MCF 10A (cell line): Measurements from ENCODE around the gene PTPRQ. TPM values are rescaled to one million over a fixed set of nuclear protein-coding genes. Genes with fewer than 3 reads are reported as not detected.

ENCODE experiments used
- BruUV-seq: library from RNA; stranded (reverse); fragments of 400-500 nt; replicated peaks from 2 replicates; lab custom pipeline; 2021; lab: Mats Ljungman, UMichigan
- CTCF ChIA-PET: fragments of 300-600 bp; sonication (Branson Sonifier 250); formaldehyde crosslinking; extraction: SDS; loops from one replicate; lab custom pipeline; 2021; ENCODE audit warnings: antibody characterized with exemption, inconsistent platforms; lab: Yijun Ruan, JAX
- POLR2A ChIA-PET: fragments of 300-600, 350-650 bp; sonication (Branson Sonifier 250); formaldehyde crosslinking; extraction: SDS; loops from one replicate; lab custom pipeline; 2020; ENCODE audit warnings: antibody characterized with exemption, inconsistent platforms; lab: Yijun Ruan, JAX
- DNase-seq: peaks from one replicate; pipeline ENCODE4 v3.0.0-alpha.2; 2018; ENCODE audit not compliant: unreplicated experiment
- H3K27ac Mint-ChIP-seq: one replicate; pipeline ENCODE4 v1.8.0; 2022; ENCODE audit warnings: mild to moderate bottlenecking, low read depth, mixed read lengths; ENCODE audit not compliant: unreplicated experiment
- H3K27me3 Mint-ChIP-seq: one replicate; pipeline ENCODE4 v1.8.0; 2022; ENCODE audit warnings: mixed read lengths; ENCODE audit not compliant: insufficient read depth, unreplicated experiment
- H3K36me3 Mint-ChIP-seq: one replicate; pipeline ENCODE4 v1.8.0; 2022; ENCODE audit warnings: mild to moderate bottlenecking, moderate library complexity, mixed read lengths; ENCODE audit not compliant: insufficient read depth, unreplicated experiment
- H3K4me1 Mint-ChIP-seq: one replicate; pipeline ENCODE4 v1.8.0; 2022; ENCODE audit warnings: mixed read lengths; ENCODE audit not compliant: insufficient read depth, unreplicated experiment
- H3K4me3 Mint-ChIP-seq: one replicate; pipeline ENCODE4 v1.8.0; 2022; ENCODE audit warnings: mild to moderate bottlenecking, moderate library complexity, mixed read lengths; ENCODE audit not compliant: unreplicated experiment
- H3K9me3 Mint-ChIP-seq: one replicate; pipeline ENCODE4 v1.8.0; 2022; ENCODE audit warnings: mixed read lengths; ENCODE audit not compliant: unreplicated experiment
- CTCF ChIP-seq: fragments of 200-600 bp; IDR thresholded peaks from one replicate; pipeline ENCODE4 v1.8.0; 2022; ENCODE audit warnings: antibody characterized with exemption, mild to moderate bottlenecking; ENCODE audit not compliant: unreplicated experiment
- intact Hi-C: fragments of 100-400 bp; cut with micrococcal nuclease; formaldehyde crosslinking; loops from 2 replicates; pipeline ENCODE4 v1.14.1; 2022
- total RNA-seq: library from RNA; stranded (reverse); gene quantifications from 2 replicates; pipeline ENCODE4 v1.2.3, GENCODE V29; 2022

PTPRQ gene
- total RNA-seq, 1 experiment from 2014 or later, result not detected

- no peak for DNase-seq
- Mint-ChIP-seq H3K36me3 (no peaks in the 10 kb centered on the region), H3K9me3 (no peaks in the 10 kb centered on the region), H3K4me3 (no peak overlapping the region), H3K27me3 (peaks cover 67% of the 10 kb centered on the region), H3K27ac (no peak overlapping the region), H3K4me1 (no peaks in the 10 kb centered on the region)
- POLR2A ChIA-PET, result no interaction called here
- CTCF ChIA-PET, result interaction anchor here (0.5 to 0.7 kb wide), 3 partner anchors 358 to 1481 kb away, joined by 3 to 5 read pairs (median 3); no protein-coding TSS in a partner anchor
- intact Hi-C loops, result no loop called here
- TF ChIP-seq CTCF, result no peak
- BruUV-seq, result no TSS peak
Measured at GRCh38 chr12:80406253-80406652, 37.8 kb upstream of the PTPRQ start.

- Mint-ChIP-seq H3K27me3 (peaks cover 63% of the 10 kb centered on the region), H3K9me3 (no peaks in the 10 kb centered on the region), H3K4me1 (no peaks in the 10 kb centered on the region), H3K36me3 (peaks cover 4% of the 10 kb centered on the region), H3K27ac (no peak overlapping the region), H3K4me3 (no peak overlapping the region)
- no peak for TF ChIP-seq CTCF
- intact Hi-C loops, result loop anchor here (1.0 to 10.0 kb wide), 6 partner anchors 187 to 1213 kb away; no protein-coding TSS in a partner anchor
- BruUV-seq, result no TSS peak
- CTCF ChIA-PET, result interaction anchor here (0.8 to 1.5 kb wide), 4 partner anchors 186 to 351 kb away, joined by 3 to 6 read pairs (median 3); no protein-coding TSS in a partner anchor
- POLR2A ChIA-PET, result no interaction called here
- DNase-seq, result no peak
Measured at GRCh38 chr12:80411787-80412186, 32.2 kb upstream of the PTPRQ start.

GRCh38 chr12:80412343-80412953, 31.6 kb upstream of the PTPRQ start:
- Mint-ChIP-seq H3K36me3 (peaks cover 4% of the 10 kb centered on the region), H3K4me1 (no peaks in the 10 kb centered on the region), H3K27ac (no peak overlapping the region), H3K9me3 (no peaks in the 10 kb centered on the region), H3K27me3 (peaks cover 67% of the 10 kb centered on the region), H3K4me3 (no peak overlapping the region)
- intact Hi-C loops, result loop anchor here (1.0 to 10.0 kb wide), 6 partner anchors 186 to 1212 kb away; no protein-coding TSS in a partner anchor
- no TSS peak for BruUV-seq
- ChIA-PET CTCF (interaction anchor here (0.6 to 2.2 kb wide), 8 partner anchors 25 to 1013 kb away, joined by 3 to 12 read pairs (median 4); no protein-coding TSS in a partner anchor), POLR2A (no interaction called here)
- peak; percentile 66 for TF ChIP-seq CTCF
- peak; percentile 66 for DNase-seq

- no peak for DNase-seq
- ChIA-PET CTCF (interaction anchor here (0.6 to 2.2 kb wide), 9 partner anchors 24 to 1014 kb away, joined by 3 to 12 read pairs (median 3); no protein-coding TSS in a partner anchor), POLR2A (no interaction called here)
- no peak for TF ChIP-seq CTCF
- peaks cover 4% of the 10 kb centered on the region for H3K36me3 Mint-ChIP-seq
- no TSS peak for BruUV-seq
- H3K4me1 Mint-ChIP-seq, result no peaks in the 10 kb centered on the region
- intact Hi-C loops, result loop anchor here (2.0 to 10.0 kb wide), 4 partner anchors 185 to 1211 kb away; no protein-coding TSS in a partner anchor
- H3K9me3 Mint-ChIP-seq, result no peaks in the 10 kb centered on the region
- H3K4me3 Mint-ChIP-seq, result no peak overlapping the region
- H3K27me3 Mint-ChIP-seq, result peaks cover 74% of the 10 kb centered on the region
- H3K27ac Mint-ChIP-seq, result no peak overlapping the region
Measured at GRCh38 chr12:80413462-80413861, 30.6 kb upstream of the PTPRQ start.
